GM21619 (cell line): ENCODE data around the gene TTC21B.

Experiments
- ATAC-seq: cut with Tn5 transposase; IDR thresholded peaks from one replicate; pipeline ENCODE4 v1.9.1; 2021; ENCODE audit not compliant: unreplicated experiment

TTC21B gene

GRCh38 chr2:165927353-165927752, 26.2 kb downstream of the TTC21B start:
- ATAC-seq: no peak

GRCh38 chr2:165924946-165925345, 28.6 kb downstream of the TTC21B start:
- ATAC-seq: no peak

GRCh38 chr2:165920748-165921147, 32.8 kb downstream of the TTC21B start:
- ATAC-seq: no peak

GRCh38 chr2:165913636-165914035, 39.9 kb downstream of the TTC21B start:
- ATAC-seq: no peak

- ATAC-seq: no peak
These were observed 41.6 kb downstream of the TTC21B start for GRCh38 chr2:165911981-165912380.

GRCh38 chr2:165911231-165911630, 42.3 kb downstream of the TTC21B start:
- no peak for ATAC-seq

GRCh38 chr2:165909466-165909865, 44.1 kb downstream of the TTC21B start:
- ATAC-seq: no peak

- no peak for ATAC-seq
These were observed 47.7 kb downstream of the TTC21B start for GRCh38 chr2:165905854-165906253.

- no peak for ATAC-seq
These were observed 48.3 kb downstream of the TTC21B start for GRCh38 chr2:165905269-165905668.

- no peak for ATAC-seq
These were observed 49.1 kb downstream of the TTC21B start for GRCh38 chr2:165904432-165904831.

GRCh38 chr2:165903406-165903805, 50.2 kb downstream of the TTC21B start:
- no peak for ATAC-seq

- peak; percentile 54 for ATAC-seq
These were observed 50.6 kb downstream of the TTC21B start for GRCh38 chr2:165902934-165903333.

GRCh38 chr2:165901620-165902298, 51.8 kb downstream of the TTC21B start:
- ATAC-seq: no peak

- no peak for ATAC-seq
These were observed 54.3 kb downstream of the TTC21B start for GRCh38 chr2:165899311-165899710.

- ATAC-seq: no peak
These were observed 55.2 kb downstream of the TTC21B start for GRCh38 chr2:165898381-165898780.

- no peak for ATAC-seq
These were observed 55.9 kb downstream of the TTC21B start for GRCh38 chr2:165897726-165898125.

GRCh38 chr2:165897074-165897473, 56.5 kb downstream of the TTC21B start:
- ATAC-seq: no peak

GRCh38 chr2:165895974-165896373, 57.6 kb downstream of the TTC21B start:
- peak; percentile 87 for ATAC-seq

- ATAC-seq: no peak
These were observed 60.0 kb downstream of the TTC21B start for GRCh38 chr2:165893556-165893955.

- no peak for ATAC-seq
These were observed 61.0 kb downstream of the TTC21B start for GRCh38 chr2:165892526-165892925.

- ATAC-seq: no peak
These were observed 61.6 kb downstream of the TTC21B start for GRCh38 chr2:165891943-165892342.

GRCh38 chr2:165891345-165891744, 62.2 kb downstream of the TTC21B start:
- no peak for ATAC-seq

GRCh38 chr2:165889798-165890197, 63.8 kb downstream of the TTC21B start:
- ATAC-seq: no peak
